Right lobe of liver (tissue), 6 donors: ENCODE results near the gene ZNF48. TPM values are rescaled to one million over a fixed set of nuclear protein-coding genes. Genes with fewer than 3 reads are reported as not detected.
A peak's percentile ranks its signal among the peaks of the same experiment; 100 is the strongest.

Source experiments
- ATAC-seq, 4 donors: fragments of 200-7000 bp; cut with Tn5 transposase; one replicate each; pipeline ENCODE4 v1.9.1; 2020; ENCODE audit warnings: mild to moderate bottlenecking in 4 of 4, moderate library complexity in 4 of 4
- DNase-seq, 3 donors: peaks; one replicate each; pipeline ENCODE4 v3.0.0-alpha.2; 2020
- H3K27ac ChIP-seq, 3 donors: fragments of 200-600 bp; one replicate each; pipeline ENCODE4 v1.8.0; 2022
- H3K27me3 ChIP-seq, 2 donors: fragments of 200-600 bp; one replicate each; pipeline ENCODE4 v1.8.0; 2022
- H3K36me3 ChIP-seq, 4 donors: fragments of 200-600 bp; sonication (generic) in 1 of 4; one replicate each; pipeline versions ENCODE4 v1.5.1 to v1.8.0; 2017 to 2022; ENCODE audit warnings: control low read depth in 1 of 4
- H3K4me1 ChIP-seq, 4 donors: fragments of 200-600 bp; sonication (generic) in 1 of 4; one replicate each; pipeline versions ENCODE4 v1.5.1 to v1.8.0; 2017 to 2022; ENCODE audit warnings: control low read depth in 1 of 4
- H3K4me3 ChIP-seq, 3 donors: fragments of 200-600 bp; one replicate each; pipeline ENCODE4 v1.8.0; 2022
- H3K9me3 ChIP-seq, 4 donors: fragments of 200-600 bp; sonication (generic) in 1 of 4; one replicate each; pipeline versions ENCODE4 v1.5.1 to v1.8.0; 2017 to 2022; ENCODE audit warnings: control low read depth in 1 of 4
- CTCF ChIP-seq, 4 donors: fragments of 200-600 bp in 3 of 4; fragments of 450-650 bp in 1 of 4; IDR thresholded peaks; one replicate each; pipeline versions ENCODE4 v1.5.1 to v1.8.0; 2016 to 2022; ENCODE audit warnings: antibody characterized with exemption in 4 of 4, mild to moderate bottlenecking in 2 of 4
- POLR2A ChIP-seq: fragments of 450-650 bp; IDR thresholded peaks from one replicate; pipeline ENCODE4 v1.6.1; 2017; ENCODE audit warnings: antibody characterized with exemption, mild to moderate bottlenecking
- WGBS: methylation state at CpG from one replicate; pipeline ENCODE4 v1.1.6; 2018; ENCODE audit warnings: low coverage, low lambda C conversion rate; ENCODE audit not compliant: insufficient coverage; ENCODE audit errors: missing lambda C conversion rate; 5-methylcytosine and 5-hydroxymethylcytosine counted together
- intact Hi-C, 2 donors: fragments of 100-400 bp; cut with DNase I; formaldehyde crosslinking; loops; one replicate each; pipeline versions ENCODE4 v1.11.2 to v1.14.1; 2022
- total RNA-seq, 6 experiments: library from RNA; depleted of rRNA in 2 of 6; stranded (reverse); fragments of >200 nt in 2 of 6; fragmentation: NEBNext Ultra II Directional in 3 of 6; extraction: Animal tissue kit (Norgen Biotek cat#: 25700) in 3 of 6; gene quantifications; one replicate each; pipeline versions ENCODE4 v1.1.0 to v1.2.4, GENCODE V29; 2016 to 2023
- donor health status: DM: no; HTN: yes; CAD: no.
- donor health status: DM: no; HTN: no; CAD: no.
- donor health status: DM: no; HTN: no; CAD: no.
- donor health status: DM: no; HTN: yes; CAD: no.
- donor health status: DM: no; HTN: yes; CAD: no.

ZNF48 gene
- total RNA-seq, 6 experiments from 2014 or later = 2.9 to 4.3 (median 3.9) TPM

GRCh38 chr16:30378236-30379157, 16.7 kb upstream of the ZNF48 start:
- intact Hi-C loops = no loop called here
- peak; percentile 99 to 100 (median 99) for DNase-seq
- TF ChIP-seq CTCF (IDR thresholded peaks at IDR 0.05) = peak in 1 of 4 donors; percentile 13
- TF ChIP-seq POLR2A = peak; percentile 72

GRCh38 chr16:30379158-30379783, 15.9 kb upstream of the ZNF48 start:
- 63% methylated on average over 10 of the region's 27 CpGs for WGBS
- no peak for DNase-seq

More at GRCh38 chr16:30378236-30379157, 16.7 kb upstream of the ZNF48 start:
- H3K36me3 ChIP-seq = no peaks in the 10 kb centered on the region
- H3K4me1 ChIP-seq = peaks cover 0 to 9% (median 3%) of the 10 kb centered on the region in 4 donors
- H3K9me3 ChIP-seq = no peaks in the 10 kb centered on the region
- H3K27me3 ChIP-seq = no peaks in the 10 kb centered on the region
- peak overlapping the region; percentile 60 to 69 (median 64) for H3K4me3 ChIP-seq
- peak; percentile 92 to 97 (median 95) for ATAC-seq
- 1% methylated on average over 23 of the region's 67 CpGs for WGBS
- H3K27ac ChIP-seq = peak overlapping the region; percentile 88 to 97 (median 96)

GRCh38 chr16:30380072-30380802, 15.0 kb upstream of the ZNF48 start:
- TF ChIP-seq CTCF (IDR thresholded peaks at IDR 0.05) (no peak), POLR2A (no peak)
- no peak for ATAC-seq
- no peak for DNase-seq
- Histone ChIP-seq H3K4me1 (peaks cover 0 to 9% (median 3%) of the 10 kb centered on the region in 4 donors), H3K27me3 (no peaks in the 10 kb centered on the region), H3K36me3 (no peaks in the 10 kb centered on the region), H3K27ac (no peak overlapping the region), H3K4me3 (no peak overlapping the region), H3K9me3 (no peaks in the 10 kb centered on the region)
- intact Hi-C loops = no loop called here
- WGBS = 93% methylated on average over 3 of the region's 4 CpGs

More at GRCh38 chr16:30379158-30379783, 15.9 kb upstream of the ZNF48 start:
- Histone ChIP-seq H3K36me3 (no peaks in the 10 kb centered on the region), H3K9me3 (no peaks in the 10 kb centered on the region), H3K4me3 (peak overlapping the region; percentile 60 to 69 (median 64)), H3K4me1 (peaks cover 0 to 9% (median 3%) of the 10 kb centered on the region in 4 donors), H3K27ac (peak overlapping the region in 1 of 3 donors; percentile 18), H3K27me3 (no peaks in the 10 kb centered on the region)
- ATAC-seq = no peak
- TF ChIP-seq CTCF (IDR thresholded peaks at IDR 0.05) (no peak), POLR2A (no peak)
- intact Hi-C loops = no loop called here

- intact Hi-C loops = no loop called here
- Histone ChIP-seq H3K36me3 (no peaks in the 10 kb centered on the region), H3K4me3 (no peak overlapping the region), H3K27me3 (no peaks in the 10 kb centered on the region), H3K4me1 (peaks cover 0 to 9% (median 3%) of the 10 kb centered on the region in 4 donors), H3K27ac (no peak overlapping the region), H3K9me3 (no peaks in the 10 kb centered on the region)
- no peak for TF ChIP-seq CTCF (IDR thresholded peaks at IDR 0.05)
- no peak for TF ChIP-seq POLR2A
- WGBS = 64% methylated on average over 4 of the region's 6 CpGs
- ATAC-seq = no peak
- no peak for DNase-seq
These were observed 14.4 kb upstream of the ZNF48 start for GRCh38 chr16:30380803-30381208.
